HepG2 (cell line): ENCODE results near the gene IRAK1BP1. TPM values are rescaled to one million over a fixed set of nuclear protein-coding genes. Genes with fewer than 3 reads are reported as not detected.

ENCODE experiments used
- BORCS8-MEF2B ChIP-seq: sonication (generic); formaldehyde crosslinking; IDR thresholded peaks from 2 replicates; pipeline ENCODE4 v1.8.0; 2022; ENCODE audit warnings: mild to moderate bottlenecking, missing genetic modification reagents
- CENPT ChIP-seq: sonication (generic); formaldehyde crosslinking; IDR thresholded peaks from 2 replicates; pipeline ENCODE4 v1.8.0; 2022; ENCODE audit warnings: low read depth, mild to moderate bottlenecking, moderate library complexity, missing genetic modification reagents
- CHCHD3 ChIP-seq: sonication (generic); formaldehyde crosslinking; IDR thresholded peaks from 2 replicates; pipeline ENCODE4 v1.8.0; 2022; ENCODE audit warnings: mild to moderate bottlenecking, missing genetic modification reagents, moderate library complexity
- GLI4 ChIP-seq: sonication (generic); formaldehyde crosslinking; IDR thresholded peaks from 2 replicates; pipeline ENCODE4 v1.5.1; 2020; ENCODE audit warnings: missing genetic modification reagents, mild to moderate bottlenecking, moderate library complexity, borderline replicate concordance
- MYNN ChIP-seq: sonication (generic); formaldehyde crosslinking; IDR thresholded peaks from 2 replicates; pipeline ENCODE4 v1.4.0; 2020; ENCODE audit warnings: mild to moderate bottlenecking, low read depth, missing genetic modification reagents
- NFIB ChIP-seq: sonication (generic); formaldehyde crosslinking; IDR thresholded peaks from 2 replicates; pipeline ENCODE4 v1.9.0; 2021; ENCODE audit warnings: missing genetic modification reagents, mild to moderate bottlenecking, borderline replicate concordance
- NRL ChIP-seq: sonication (generic); formaldehyde crosslinking; IDR thresholded peaks from 2 replicates; pipeline ENCODE4 v1.5.0; 2020; ENCODE audit warnings: missing genetic modification reagents, mild to moderate bottlenecking, moderate library complexity, borderline replicate concordance
- PCBP1 ChIP-seq: fragments of 200-400 bp; formaldehyde crosslinking; IDR thresholded peaks from 2 replicates; pipeline ENCODE4 v1.6.1; 2017; ENCODE audit warnings: mild to moderate bottlenecking, low read depth, low read length, borderline replicate concordance
- SP4 ChIP-seq: sonication (generic); formaldehyde crosslinking; IDR thresholded peaks from 2 replicates; pipeline ENCODE4 v1.8.1; 2023; ENCODE audit warnings: mild to moderate bottlenecking, missing genetic modification reagents
- TAF15 ChIP-seq: fragments of 200-400 bp; formaldehyde crosslinking; IDR thresholded peaks from one replicate; pipeline ENCODE4 v1.6.1; 2018; ENCODE audit warnings: mild to moderate bottlenecking, low read depth, low read length; ENCODE audit not compliant: poor library complexity, severe bottlenecking
- TSC22D2 ChIP-seq: sonication (generic); formaldehyde crosslinking; IDR thresholded peaks from 2 replicates; pipeline ENCODE4 v1.5.1; 2020; ENCODE audit warnings: missing genetic modification reagents, mild to moderate bottlenecking, borderline replicate concordance
- ZBTB42 ChIP-seq: sonication (generic); formaldehyde crosslinking; IDR thresholded peaks from 2 replicates; pipeline ENCODE4 v1.5.0; 2020; ENCODE audit warnings: mild to moderate bottlenecking, missing genetic modification reagents
- ZFP36 ChIP-seq: fragments of 150-350 bp; IDR thresholded peaks from 2 replicates; pipeline ENCODE4 v1.6.1; 2018; ENCODE audit warnings: borderline replicate concordance, low read length, low read depth; ENCODE audit not compliant: partially characterized antibody
- ZNF558 ChIP-seq: sonication (generic); formaldehyde crosslinking; IDR thresholded peaks from 2 replicates; pipeline ENCODE4 v1.9.0; 2022; ENCODE audit warnings: mild to moderate bottlenecking, missing genetic modification reagents, borderline replicate concordance
- ZNF562 ChIP-seq: sonication (generic); formaldehyde crosslinking; IDR thresholded peaks from 2 replicates; pipeline ENCODE4 v1.8.0; 2022; ENCODE audit warnings: missing genetic modification reagents, borderline replicate concordance
- ZNF7 ChIP-seq: IDR thresholded peaks from 2 replicates; pipeline ENCODE4 v1.6.1; 2016; ENCODE audit warnings: missing biosample characterization, missing genetic modification reagents
- ZNF724P ChIP-seq: sonication (generic); formaldehyde crosslinking; IDR thresholded peaks from 2 replicates; pipeline ENCODE4 v1.8.0; 2022; ENCODE audit warnings: missing genetic modification reagents, borderline replicate concordance
- ZNF766 ChIP-seq: sonication (generic); formaldehyde crosslinking; IDR thresholded peaks from 2 replicates; pipeline ENCODE4 v1.5.0; 2020; ENCODE audit warnings: missing genetic modification reagents, borderline replicate concordance
- ZNF850 ChIP-seq: sonication (generic); formaldehyde crosslinking; conservative IDR thresholded peaks from 2 replicates; pipeline ENCODE4 v1.9.0; 2021; ENCODE audit warnings: mild to moderate bottlenecking, missing genetic modification reagents
- ZZZ3 ChIP-seq: sonication (generic); formaldehyde crosslinking; IDR thresholded peaks from 2 replicates; pipeline ENCODE4 v1.4.0; 2020; ENCODE audit warnings: missing genetic modification reagents, mild to moderate bottlenecking, borderline replicate concordance
- polyA plus RNA-seq, 8 experiments: library from polyadenylated mRNA; depleted of rRNA in 3 of 8; stranded (reverse) in 7 of 8; unstranded in 1 of 8; fragments of >200 nt; fragmentation: Illumina TruSeq in 4 of 8; extraction: Trizol in 4 of 8; gene quantifications; 2 replicates each; pipeline versions ENCODE4 v1.2.1 to v1.2.3, GENCODE V29; 2011 to 2016; ENCODE audit warnings: low read depth in 4 of 8, missing spikeins in 1 of 8, mixed read lengths in 1 of 8; ENCODE audit not compliant: insufficient read depth in 1 of 8
- total RNA-seq, 5 experiments: library from RNA; depleted of rRNA; stranded (reverse); fragments of >200 nt; fragmentation: Illumina TruSeq; extraction: Trizol; gene quantifications; 2 replicates each; pipeline ENCODE4 v1.2.3, GENCODE V29; 2016; ENCODE audit warnings: low read depth in 1 of 5
- TF ChIP-seq, protein P1 (sequence below): sonication (generic); formaldehyde crosslinking; IDR thresholded peaks from 2 replicates; pipeline ENCODE4 v1.4.0; 2020; ENCODE audit warnings: missing genetic modification reagents, borderline replicate concordance
- TF ChIP-seq, protein P2 (sequence below): sonication (generic); formaldehyde crosslinking; IDR thresholded peaks from 2 replicates; pipeline ENCODE4 v1.4.0; 2020; ENCODE audit warnings: missing genetic modification reagents

The IRAK1BP1 gene
- total and polyA plus RNA-seq, 2 of the 13 experiments (the other 11 are each of a cell fraction or from before 2014, with no cell fraction given) = 0.86 to 1.5 TPM

GRCh38 chr6:78867370-78868040 lies at the start of gene IRAK1BP1 (continued):
- TF ChIP-seq, protein P1, sequence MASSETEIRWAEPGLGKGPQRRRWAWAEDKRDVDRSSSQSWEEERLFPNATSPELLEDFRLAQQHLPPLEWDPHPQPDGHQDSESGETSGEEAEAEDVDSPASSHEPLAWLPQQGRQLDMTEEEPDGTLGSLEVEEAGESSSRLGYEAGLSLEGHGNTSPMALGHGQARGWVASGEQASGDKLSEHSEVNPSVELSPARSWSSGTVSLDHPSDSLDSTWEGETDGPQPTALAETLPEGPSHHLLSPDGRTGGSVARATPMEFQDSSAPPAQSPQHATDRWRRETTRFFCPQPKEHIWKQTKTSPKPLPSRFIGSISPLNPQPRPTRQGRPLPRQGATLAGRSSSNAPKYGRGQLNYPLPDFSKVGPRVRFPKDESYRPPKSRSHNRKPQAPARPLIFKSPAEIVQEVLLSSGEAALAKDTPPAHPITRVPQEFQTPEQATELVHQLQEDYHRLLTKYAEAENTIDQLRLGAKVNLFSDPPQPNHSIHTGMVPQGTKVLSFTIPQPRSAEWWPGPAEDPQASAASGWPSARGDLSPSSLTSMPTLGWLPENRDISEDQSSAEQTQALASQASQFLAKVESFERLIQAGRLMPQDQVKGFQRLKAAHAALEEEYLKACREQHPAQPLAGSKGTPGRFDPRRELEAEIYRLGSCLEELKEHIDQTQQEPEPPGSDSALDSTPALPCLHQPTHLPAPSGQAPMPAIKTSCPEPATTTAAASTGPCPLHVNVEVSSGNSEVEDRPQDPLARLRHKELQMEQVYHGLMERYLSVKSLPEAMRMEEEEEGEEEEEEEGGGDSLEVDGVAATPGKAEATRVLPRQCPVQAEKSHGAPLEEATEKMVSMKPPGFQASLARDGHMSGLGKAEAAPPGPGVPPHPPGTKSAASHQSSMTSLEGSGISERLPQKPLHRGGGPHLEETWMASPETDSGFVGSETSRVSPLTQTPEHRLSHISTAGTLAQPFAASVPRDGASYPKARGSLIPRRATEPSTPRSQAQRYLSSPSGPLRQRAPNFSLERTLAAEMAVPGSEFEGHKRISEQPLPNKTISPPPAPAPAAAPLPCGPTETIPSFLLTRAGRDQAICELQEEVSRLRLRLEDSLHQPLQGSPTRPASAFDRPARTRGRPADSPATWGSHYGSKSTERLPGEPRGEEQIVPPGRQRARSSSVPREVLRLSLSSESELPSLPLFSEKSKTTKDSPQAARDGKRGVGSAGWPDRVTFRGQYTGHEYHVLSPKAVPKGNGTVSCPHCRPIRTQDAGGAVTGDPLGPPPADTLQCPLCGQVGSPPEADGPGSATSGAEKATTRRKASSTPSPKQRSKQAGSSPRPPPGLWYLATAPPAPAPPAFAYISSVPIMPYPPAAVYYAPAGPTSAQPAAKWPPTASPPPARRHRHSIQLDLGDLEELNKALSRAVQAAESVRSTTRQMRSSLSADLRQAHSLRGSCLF (CRISPR knock-in tag) = no peak
- TF ChIP-seq GLI4 (CRISPR knock-in tag) = no peak
- TF ChIP-seq ZNF562 (CRISPR knock-in tag) = no peak
- TF ChIP-seq PCBP1 = no peak
- TF ChIP-seq SP4 (CRISPR knock-in tag) = peak; percentile 79; the same call in 1 of the 2 replicates
- no peak for TF ChIP-seq CENPT
- TF ChIP-seq MYNN = no peak
- no peak for TF ChIP-seq ZNF724P (CRISPR knock-in tag)
- peak; percentile 66 for TF ChIP-seq BORCS8-MEF2B (CRISPR knock-in tag)
- no peak; the same call in 1 of the 2 replicates for TF ChIP-seq ZZZ3 (CRISPR knock-in tag)
- TF ChIP-seq, protein P2, sequence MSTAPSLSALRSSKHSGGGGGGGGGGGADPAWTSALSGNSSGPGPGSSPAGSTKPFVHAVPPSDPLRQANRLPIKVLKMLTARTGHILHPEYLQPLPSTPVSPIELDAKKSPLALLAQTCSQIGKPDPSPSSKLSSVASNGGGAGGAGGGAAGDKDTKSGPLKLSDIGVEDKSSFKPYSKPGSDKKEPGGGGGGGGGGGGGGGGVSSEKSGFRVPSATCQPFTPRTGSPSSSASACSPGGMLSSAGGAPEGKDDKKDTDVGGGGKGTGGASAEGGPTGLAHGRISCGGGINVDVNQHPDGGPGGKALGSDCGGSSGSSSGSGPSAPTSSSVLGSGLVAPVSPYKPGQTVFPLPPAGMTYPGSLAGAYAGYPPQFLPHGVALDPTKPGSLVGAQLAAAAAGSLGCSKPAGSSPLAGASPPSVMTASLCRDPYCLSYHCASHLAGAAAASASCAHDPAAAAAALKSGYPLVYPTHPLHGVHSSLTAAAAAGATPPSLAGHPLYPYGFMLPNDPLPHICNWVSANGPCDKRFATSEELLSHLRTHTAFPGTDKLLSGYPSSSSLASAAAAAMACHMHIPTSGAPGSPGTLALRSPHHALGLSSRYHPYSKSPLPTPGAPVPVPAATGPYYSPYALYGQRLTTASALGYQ = no peak
- TF ChIP-seq TAF15 = no peak
- TF ChIP-seq ZNF7 (CRISPR knock-in tag) = no peak
- no peak for TF ChIP-seq CHCHD3 (CRISPR knock-in tag)
- TF ChIP-seq ZNF766 = no peak
- no peak for TF ChIP-seq NFIB
- TF ChIP-seq NRL = peak; percentile 37; the same call in 1 of the 2 replicates
- 0 out of 2 replicates have a peak, but pooled peaks have one; percentile 22 for TF ChIP-seq ZBTB42
- no peak for TF ChIP-seq ZNF850 (CRISPR knock-in tag)
- TF ChIP-seq ZFP36 = no peak
- no peak; the same call in 1 of the 2 replicates for TF ChIP-seq TSC22D2 (CRISPR knock-in tag)
- no peak for TF ChIP-seq ZNF558 (CRISPR knock-in tag)
